Smooth muscle cell (in vitro differentiated cells): ENCODE results near the gene MAZ. TPM values are rescaled to one million over a fixed set of nuclear protein-coding genes. Genes with fewer than 3 reads are reported as not detected.
"Not testable (repeated sequence)": the region's sequence is repeated elsewhere in the genome, so short reads cannot be mapped to it uniquely, and the experiment has no call there.

Source experiments
- DNase-seq: peaks from one replicate; lab custom pipeline; 2025; ENCODE audit not compliant: unreplicated experiment; lab: John Stamatoyannopoulos, UW
- H2AFZ ChIP-seq: fragments of 200-600 bp; sonication (generic); 2 replicates; pipeline ENCODE4 v1.6.0; 2016; ENCODE audit warnings: antibody characterized with exemption, low read depth, mild to moderate bottlenecking
- H3F3A ChIP-seq: fragments of 200-600 bp; sonication (generic); 2 replicates; pipeline ENCODE4 v1.6.0; 2017; ENCODE audit warnings: antibody characterized with exemption, low read depth
- H3K27ac ChIP-seq: fragments of 200-600 bp; sonication (generic); 2 replicates; pipeline ENCODE4 v1.5.1; 2016; ENCODE audit warnings: low read depth, mild to moderate bottlenecking
- H3K27me3 ChIP-seq: fragments of 200-600 bp; sonication (generic); 2 replicates; pipeline ENCODE4 v1.6.1; 2016; ENCODE audit warnings: low read depth, mild to moderate bottlenecking
- H3K36me3 ChIP-seq: fragments of 200-600 bp; sonication (generic); 2 replicates; pipeline ENCODE4 v1.5.1; 2016; ENCODE audit warnings: low read depth
- H3K4me1 ChIP-seq: fragments of 200-600 bp; sonication (generic); 2 replicates; pipeline ENCODE4 v1.5.1; 2016; ENCODE audit warnings: low read depth
- H3K4me2 ChIP-seq: fragments of 200-600 bp; sonication (generic); 2 replicates; pipeline ENCODE4 v1.6.0; 2016; ENCODE audit warnings: mild to moderate bottlenecking
- H3K4me3 ChIP-seq: fragments of 200-600 bp; sonication (generic); 2 replicates; pipeline ENCODE4 v1.5.1; 2016; ENCODE audit warnings: mild to moderate bottlenecking
- H3K79me2 ChIP-seq: fragments of 200-600 bp; sonication (generic); 2 replicates; pipeline ENCODE4 v1.6.0; 2016; ENCODE audit warnings: low read depth, mild to moderate bottlenecking
- H3K9ac ChIP-seq: fragments of 200-600 bp; sonication (generic); 2 replicates; pipeline ENCODE4 v1.6.0; 2016; ENCODE audit warnings: low read depth
- H3K9me3 ChIP-seq: fragments of 200-600 bp; sonication (generic); replicated peaks from 2 replicates; pipeline ENCODE4 v1.5.1; 2016; ENCODE audit warnings: low read depth
- H4K20me1 ChIP-seq: fragments of 200-600 bp; sonication (generic); 2 replicates; pipeline ENCODE4 v1.6.0; 2016; ENCODE audit warnings: low read depth
- CTCF ChIP-seq: fragments of 200-600 bp; sonication (generic); IDR thresholded peaks from 2 replicates; pipeline ENCODE4 v1.5.1; 2017; ENCODE audit warnings: borderline replicate concordance, mild to moderate bottlenecking, antibody characterized with exemption; ENCODE audit not compliant: insufficient read depth, poor library complexity, severe bottlenecking
- WGBS: methylation state at CpG from one replicate; pipeline ENCODE4 v1.1.7; 2016; ENCODE audit warnings: low lambda C conversion rate; 5-methylcytosine and 5-hydroxymethylcytosine counted together
- polyA plus RNA-seq: library from polyadenylated mRNA; unstranded; fragments of >200 nt; fragmentation: Nextera tagmentation; extraction: Ambion mirVana; gene quantifications from 2 replicates; pipeline ENCODE4 v1.2.1, GENCODE V29; 2016
- total RNA-seq: library from RNA; depleted of rRNA; stranded (reverse); fragments of >200 nt; gene quantifications from 2 replicates; pipeline ENCODE4 v1.2.3, GENCODE V29; 2014

MAZ gene
- total and polyA plus RNA-seq, 2 experiments from 2014 or later, result 77.2 to 229 TPM

GRCh38 chr16:29769507-29769906 lies 36.8 kb upstream of the MAZ start:
- DNase-seq, result no peak
- H3K27me3 ChIP-seq, result no peaks in the 10 kb centered on the region
- H4K20me1 ChIP-seq, result no peaks in the 10 kb centered on the region
- no peak overlapping the region for H3K27ac ChIP-seq
- H3K36me3 ChIP-seq, result no peaks in the 10 kb centered on the region
- no peak for TF ChIP-seq CTCF
- no peaks in the 10 kb centered on the region for H3F3A ChIP-seq
- no peak overlapping the region for H3K4me3 ChIP-seq
- no peaks in the 10 kb centered on the region for H3K4me1 ChIP-seq
- H3K9me3 ChIP-seq, result no peaks in the 10 kb centered on the region
- no peaks in the 10 kb centered on the region for H3K79me2 ChIP-seq
- no peak overlapping the region for H2AFZ ChIP-seq
- no peak overlapping the region for H3K9ac ChIP-seq
- no peak overlapping the region for H3K4me2 ChIP-seq
- 89% methylated on average over 2 of the region's 2 CpGs for WGBS

GRCh38 chr16:29770250-29770929 lies 35.9 kb upstream of the MAZ start:
- Histone ChIP-seq H3K27me3 (no peaks in the 10 kb centered on the region), H3F3A (no peaks in the 10 kb centered on the region), H3K4me1 (no peaks in the 10 kb centered on the region), H4K20me1 (no peaks in the 10 kb centered on the region), H3K4me3 (no peak overlapping the region), H3K4me2 (no peak overlapping the region), H3K9ac (no peak overlapping the region), H3K9me3 (no peaks in the 10 kb centered on the region), H3K36me3 (no peaks in the 10 kb centered on the region), H2AFZ (no peak overlapping the region), H3K27ac (no peak overlapping the region), H3K79me2 (no peaks in the 10 kb centered on the region)
- DNase-seq, result no peak
- WGBS, result 86% methylated on average over 7 of the region's 7 CpGs
- no peak for TF ChIP-seq CTCF

DNA sequence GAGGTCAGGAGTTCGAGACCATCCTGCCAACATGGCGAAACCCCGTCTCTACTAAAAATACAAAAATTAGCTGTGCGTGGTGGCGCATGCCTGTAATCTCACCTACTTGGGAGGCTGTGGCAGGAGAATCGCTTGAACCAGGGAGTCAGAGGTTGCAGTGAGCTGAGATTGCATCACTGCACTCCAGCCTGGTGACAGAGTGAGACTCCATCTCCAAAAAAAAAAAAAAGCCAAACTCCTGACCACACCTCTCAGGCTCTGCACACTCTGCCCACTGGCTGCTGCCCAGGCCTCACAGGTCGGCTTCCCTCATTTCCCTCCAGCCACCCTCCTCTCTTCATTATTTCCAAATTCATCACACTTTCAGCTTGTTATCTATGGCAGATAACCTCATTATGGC lies 34.0 kb upstream of the MAZ start:
- not testable (repeated sequence) for H3K9me3 ChIP-seq, H3K36me3 ChIP-seq, H3K27ac ChIP-seq, H3F3A ChIP-seq, H3K9ac ChIP-seq, H4K20me1 ChIP-seq, H3K4me3 ChIP-seq, H3K4me2 ChIP-seq, H2AFZ ChIP-seq, H3K79me2 ChIP-seq, DNase-seq, H3K4me1 ChIP-seq, H3K27me3 ChIP-seq
- WGBS, result 88% methylated on average over 7 of the region's 7 CpGs

DNA sequence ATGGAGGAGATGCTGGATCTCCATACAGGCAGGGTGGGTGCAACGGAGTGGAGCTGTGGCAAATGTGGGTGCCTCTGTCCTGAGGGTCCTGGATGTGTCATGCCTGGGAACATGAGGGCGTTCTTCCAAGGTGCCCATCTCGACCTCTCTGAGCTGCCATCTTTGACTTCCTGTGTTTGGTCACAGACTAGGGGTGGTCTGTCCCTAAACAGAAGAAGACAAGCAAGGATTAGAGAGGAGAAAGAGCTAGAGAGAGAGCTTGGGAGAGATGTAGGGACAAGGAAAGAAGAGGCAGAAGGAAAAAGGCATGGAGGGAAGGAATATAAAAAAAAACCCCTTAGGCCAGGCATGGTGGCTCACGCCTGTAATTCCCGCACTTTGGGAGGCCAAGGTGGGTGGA lies 31.6 kb upstream of the MAZ start:
- no peak for DNase-seq
- Histone ChIP-seq H3K9me3 (no peaks in the 10 kb centered on the region), H3K27me3 (no peaks in the 10 kb centered on the region), H3K27ac (no peak overlapping the region), H3K4me2 (no peak overlapping the region), H2AFZ (no peak overlapping the region), H3F3A (no peaks in the 10 kb centered on the region), H3K79me2 (no peaks in the 10 kb centered on the region), H3K36me3 (no peaks in the 10 kb centered on the region), H4K20me1 (no peaks in the 10 kb centered on the region), H3K4me1 (no peaks in the 10 kb centered on the region), H3K4me3 (no peak overlapping the region), H3K9ac (no peak overlapping the region)
- WGBS, result 95% methylated on average over 5 of the region's 5 CpGs
- TF ChIP-seq CTCF, result no peak
